ENCODE results near the gene POU4F3.

The POU4F3 gene

GRCh38 chr5:146340260-146341081 lies 1.8 kb downstream of the POU4F3 start:
- DNase-seq = peak in 5 of 14 donors; percentile 1 to 11 (median 6)

- DNase-seq = no peak
Measured at GRCh38 chr5:146341854-146342253, 3.2 kb downstream of the POU4F3 start.

GRCh38 chr5:146342519-146342881 lies 3.9 kb downstream of the POU4F3 start:
- DNase-seq = no peak

- no peak for DNase-seq
Measured at GRCh38 chr5:146342882-146343865, 4.5 kb downstream of the POU4F3 start.

GRCh38 chr5:146344155-146345118 lies 5.8 kb downstream of the POU4F3 start:
- DNase-seq = no peak

- no peak for DNase-seq
Measured at GRCh38 chr5:146345240-146345577, 6.6 kb downstream of the POU4F3 start.

- no peak for DNase-seq
Measured at GRCh38 chr5:146345578-146346366, 7.1 kb downstream of the POU4F3 start.

GRCh38 chr5:146357126-146357525 lies 18.5 kb downstream of the POU4F3 start:
- no peak for DNase-seq

- DNase-seq = no peak
Measured at GRCh38 chr5:146359836-146360235, 21.2 kb downstream of the POU4F3 start.

GRCh38 chr5:146363161-146363874 lies 24.7 kb downstream of the POU4F3 start:
- no peak for DNase-seq

GRCh38 chr5:146365618-146366017 lies 27.0 kb downstream of the POU4F3 start:
- no peak for DNase-seq

- DNase-seq = no peak
Measured at GRCh38 chr5:146366904-146367303, 28.3 kb downstream of the POU4F3 start.

- no peak for DNase-seq
Measured at GRCh38 chr5:146368137-146368536, 29.5 kb downstream of the POU4F3 start.

- DNase-seq = no peak
Measured at GRCh38 chr5:146369691-146370090, 31.1 kb downstream of the POU4F3 start.

- DNase-seq = no peak
Measured at GRCh38 chr5:146376821-146377220, 38.2 kb downstream of the POU4F3 start.

- no peak for DNase-seq
Measured at GRCh38 chr5:146378986-146379385, 40.3 kb downstream of the POU4F3 start.

- DNase-seq = no peak
Measured at GRCh38 chr5:146380714-146381113, 42.1 kb downstream of the POU4F3 start.

GRCh38 chr5:146388386-146388785 lies 49.7 kb downstream of the POU4F3 start:
- no peak for DNase-seq

- no peak for DNase-seq
Measured at GRCh38 chr5:146390469-146390868, 51.8 kb downstream of the POU4F3 start.

All from C1 segment of cervical spinal cord (tissue), 14 donors.